Endothelial cell of umbilical vein (primary cell): ENCODE measurements around the gene RALGAPA1. TPM values are rescaled to one million over a fixed set of nuclear protein-coding genes. Genes with fewer than 3 reads are reported as not detected.

Source experiments
- BruUV-seq: library from RNA; stranded (reverse); fragments of 400-500 nt; replicated peaks from 2 replicates; lab custom pipeline; 2021; lab: Mats Ljungman, UMichigan
- CTCF ChIA-PET: fragments of 300-600, 350-600 bp; sonication (Branson Sonifier 250); formaldehyde crosslinking; loops from one replicate; lab custom pipeline; 2021; ENCODE audit warnings: antibody characterized with exemption, inconsistent platforms; lab: Charles Lee
- POLR2A ChIA-PET: fragments of 300-600, 350-600 bp; sonication (Branson Sonifier 250); formaldehyde crosslinking; loops from one replicate; lab custom pipeline; 2021; ENCODE audit warnings: antibody characterized with exemption, inconsistent platforms; lab: Charles Lee
- DNase-seq: peaks from one replicate; pipeline ENCODE4 v3.0.0-alpha.2; 2011; ENCODE audit warnings: low read depth, low spot score
- FAIRE-seq: peaks from 2 replicates; lab custom pipeline; 2011; peaks lifted over from hg19 to GRCh38; lab: Jason Lieb, UNC
- H2AFZ ChIP-seq: 2 replicates; pipeline ENCODE4 v1.6.0; 2012; ENCODE audit warnings: low read depth, low read length, control low read depth, inconsistent platforms
- H3K27ac ChIP-seq: 2 replicates; pipeline ENCODE4 v1.5.1; 2011; ENCODE audit warnings: low read depth, mild to moderate bottlenecking, control low read depth, low read length, moderate library complexity; ENCODE audit not compliant: insufficient read depth
- H3K27me3 ChIP-seq, 2 experiments: 2 replicates each; pipeline versions ENCODE4 v1.6.0 to v1.6.1; 2011; ENCODE audit warnings: low read length in 2 of 2, mixed read lengths in 1 of 2; ENCODE audit not compliant: control insufficient read depth in 2 of 2, insufficient read depth in 2 of 2
- H3K36me3 ChIP-seq, 2 experiments: 2 replicates in 1 of 2; 3 replicates in 1 of 2; pipeline ENCODE4 v1.5.1; 2011; ENCODE audit warnings: low read length in 2 of 2, mild to moderate bottlenecking in 1 of 2, moderate library complexity in 1 of 2; ENCODE audit not compliant: control insufficient read depth in 2 of 2, insufficient read depth in 2 of 2; ENCODE audit errors: extremely low read depth in 1 of 2
- H3K4me1 ChIP-seq: 3 replicates; pipeline ENCODE4 v1.5.1; 2011; ENCODE audit warnings: mild to moderate bottlenecking, low read length; ENCODE audit not compliant: control insufficient read depth, insufficient read depth; ENCODE audit errors: extremely low read depth
- H3K4me2 ChIP-seq: 2 replicates; pipeline ENCODE4 v1.6.1; 2011; ENCODE audit warnings: low read length, control low read depth, mixed read lengths; ENCODE audit not compliant: insufficient read depth
- H3K4me3 ChIP-seq, 3 experiments: fragments of 200-600 bp in 1 of 3; sonication (generic), shearing (Covaris generic) in 1 of 3; replicated peaks in 1 of 3; 2 replicates each; pipeline ENCODE4 v1.5.1; 2011 to 2016; ENCODE audit warnings: control low read depth in 3 of 3, low read length in 3 of 3, mild to moderate bottlenecking in 2 of 3, inconsistent platforms in 1 of 3, low read depth in 1 of 3, moderate library complexity in 1 of 3; ENCODE audit not compliant: insufficient read depth in 1 of 3
- H3K79me2 ChIP-seq: 2 replicates; pipeline ENCODE4 v1.6.0; 2012; ENCODE audit warnings: low read length, inconsistent platforms; ENCODE audit not compliant: control insufficient read depth, insufficient read depth
- H3K9ac ChIP-seq: replicated peaks from 2 replicates; pipeline ENCODE3; 2011; ENCODE audit warnings: low read length, control low read depth; ENCODE audit not compliant: insufficient read depth; ENCODE audit errors: extremely low read depth
- H3K9me1 ChIP-seq: replicated peaks from 3 replicates; pipeline ENCODE4 v1.6.0; 2011; ENCODE audit warnings: mild to moderate bottlenecking, low read length; ENCODE audit not compliant: control insufficient read depth, insufficient read depth; ENCODE audit errors: extremely low read depth
- H3K9me3 ChIP-seq: replicated peaks from 2 replicates; pipeline ENCODE4 v1.5.1; 2012; ENCODE audit warnings: low read length, inconsistent platforms; ENCODE audit not compliant: control insufficient read depth, insufficient read depth
- H4K20me1 ChIP-seq: replicated peaks from 2 replicates; pipeline ENCODE3; 2011; ENCODE audit warnings: mild to moderate bottlenecking, low read length; ENCODE audit not compliant: control insufficient read depth, insufficient read depth; ENCODE audit errors: extremely low read depth
- EZH2 ChIP-seq: IDR thresholded peaks from 2 replicates; pipeline ENCODE4 v1.6.1; 2012; ENCODE audit warnings: borderline replicate concordance, low read depth, mild to moderate bottlenecking, moderate library complexity, low read length, inconsistent platforms; ENCODE audit not compliant: severe bottlenecking
- FOS ChIP-seq: IDR thresholded peaks from 2 replicates; pipeline ENCODE4 v1.6.1; 2011; ENCODE audit warnings: mild to moderate bottlenecking, low read length, moderate library complexity, borderline replicate concordance; ENCODE audit not compliant: insufficient read depth
- GATA2 ChIP-seq: IDR thresholded peaks from 2 replicates; pipeline ENCODE4 v1.7.0; 2011; ENCODE audit warnings: low read depth, mild to moderate bottlenecking, moderate library complexity, mixed read lengths, low read length; ENCODE audit not compliant: insufficient read length, insufficient read depth
- JUN ChIP-seq: IDR thresholded peaks from 2 replicates; pipeline ENCODE4 v1.6.1; 2011; ENCODE audit warnings: borderline replicate concordance, low read depth; ENCODE audit not compliant: insufficient read length, insufficient read depth
- MAX ChIP-seq: IDR thresholded peaks from 2 replicates; pipeline ENCODE4 v1.6.1; 2011; ENCODE audit not compliant: insufficient read depth, insufficient read length
- MYC ChIP-seq: IDR thresholded peaks from one replicate; pipeline ENCODE4 v1.6.1; 2011; ENCODE audit warnings: mild to moderate bottlenecking, low read depth, low read length
- POLR2A ChIP-seq: IDR thresholded peaks from 2 replicates; pipeline ENCODE4 v1.6.1; 2012; ENCODE audit warnings: low read depth, mild to moderate bottlenecking, control low read depth, low read length
- POLR2AphosphoS5 ChIP-seq: IDR thresholded peaks from 2 replicates; pipeline ENCODE4 v1.6.1; 2012; ENCODE audit warnings: low read depth, mild to moderate bottlenecking, control low read depth, low read length, moderate library complexity; ENCODE audit not compliant: insufficient read depth
- dilution Hi-C: fragments of 300-500 bp; cut with MboI; formaldehyde crosslinking; loops from one replicate; pipeline ENCODE4 v1.15.0; 2019; ENCODE audit warnings: low sequenced_read_pairs; ENCODE audit not compliant: extremely low pct_ligation_motif_present
- intact Hi-C: fragments of 100-400 bp; cut with micrococcal nuclease; formaldehyde crosslinking; loops from one replicate; pipeline ENCODE4 v1.10.0; 2022
- polyA plus RNA-seq, 4 experiments: library from polyadenylated mRNA; depleted of rRNA in 3 of 4; stranded (reverse) in 3 of 4; unstranded in 1 of 4; fragments of >200 nt; gene quantifications; 2 replicates each; pipeline versions ENCODE4 v1.2.1 to v1.2.3, GENCODE V29; 2011 to 2012; ENCODE audit warnings: missing spikeins in 1 of 4
- total RNA-seq: library from RNA; stranded (reverse); gene quantifications from 2 replicates; pipeline ENCODE4 v1.2.3, GENCODE V29; 2021
- TF ChIP-seq, protein P1 (sequence below), 2 donors: IDR thresholded peaks; 1 replicate in 1 of 2; 2 replicates in 1 of 2; pipeline ENCODE4 v1.5.1; 2011; ENCODE audit warnings: low read length in 2 of 2, mild to moderate bottlenecking in 2 of 2, moderate library complexity in 2 of 2, control low read depth in 1 of 2, inconsistent platforms in 1 of 2, low read depth in 1 of 2; ENCODE audit not compliant: insufficient read depth in 1 of 2; ENCODE audit errors: extremely low read depth in 1 of 2

RALGAPA1 gene
- total and polyA plus RNA-seq, 2 donors (not counting 3 experiments of a cell fraction or from before 2014, with no cell fraction given) = 6.1 to 30.9 TPM

GRCh38 chr14:35829449-35829848, 20.4 kb upstream of the RALGAPA1 start:
- TF ChIP-seq POLR2AphosphoS5 = no peak
- TF ChIP-seq POLR2A = no peak
- no peak for TF ChIP-seq JUN
- TF ChIP-seq FOS = no peak
- no peak for TF ChIP-seq GATA2
- no peak for TF ChIP-seq MYC
- TF ChIP-seq EZH2 = no peak
- no peak for TF ChIP-seq MAX
- TF ChIP-seq, protein P1, sequence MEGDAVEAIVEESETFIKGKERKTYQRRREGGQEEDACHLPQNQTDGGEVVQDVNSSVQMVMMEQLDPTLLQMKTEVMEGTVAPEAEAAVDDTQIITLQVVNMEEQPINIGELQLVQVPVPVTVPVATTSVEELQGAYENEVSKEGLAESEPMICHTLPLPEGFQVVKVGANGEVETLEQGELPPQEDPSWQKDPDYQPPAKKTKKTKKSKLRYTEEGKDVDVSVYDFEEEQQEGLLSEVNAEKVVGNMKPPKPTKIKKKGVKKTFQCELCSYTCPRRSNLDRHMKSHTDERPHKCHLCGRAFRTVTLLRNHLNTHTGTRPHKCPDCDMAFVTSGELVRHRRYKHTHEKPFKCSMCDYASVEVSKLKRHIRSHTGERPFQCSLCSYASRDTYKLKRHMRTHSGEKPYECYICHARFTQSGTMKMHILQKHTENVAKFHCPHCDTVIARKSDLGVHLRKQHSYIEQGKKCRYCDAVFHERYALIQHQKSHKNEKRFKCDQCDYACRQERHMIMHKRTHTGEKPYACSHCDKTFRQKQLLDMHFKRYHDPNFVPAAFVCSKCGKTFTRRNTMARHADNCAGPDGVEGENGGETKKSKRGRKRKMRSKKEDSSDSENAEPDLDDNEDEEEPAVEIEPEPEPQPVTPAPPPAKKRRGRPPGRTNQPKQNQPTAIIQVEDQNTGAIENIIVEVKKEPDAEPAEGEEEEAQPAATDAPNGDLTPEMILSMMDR (IDR thresholded peaks at IDR 0.05; ENCODE audit: extremely low read depth in 1 of 2, insufficient read depth in 1 of 2, low read depth in 1 of 2, low read length in 2 of 2) = no peak
- H3K9ac ChIP-seq = no peak overlapping the region
- no peak for FAIRE-seq
- no peak overlapping the region for H3K4me2 ChIP-seq
- ChIA-PET CTCF (no interaction called here), POLR2A (no interaction called here)
- H3K4me3 ChIP-seq = no peak overlapping the region
- H3K79me2 ChIP-seq = peaks cover 5% of the 10 kb centered on the region
- intact Hi-C loops = loop anchor here (5.0 kb wide), 3 partner anchors 48 to 1292 kb away; partner anchors contain the start of genes EAPP and INSM2
- no peaks in the 10 kb centered on the region for H3K9me3 ChIP-seq
- H2AFZ ChIP-seq = no peak overlapping the region
- DNase-seq = no peak
- dilution Hi-C loops = no loop called here
- H3K9me1 ChIP-seq = no peaks in the 10 kb centered on the region
- peaks cover 10% of the 10 kb centered on the region for H3K4me1 ChIP-seq
- no peaks in the 10 kb centered on the region for H4K20me1 ChIP-seq
- BruUV-seq = no TSS peak
- no peak overlapping the region for H3K27ac ChIP-seq
- peaks cover 0 to 2% of the 10 kb centered on the region in 2 experiments for H3K36me3 ChIP-seq
- H3K27me3 ChIP-seq = no peaks in the 10 kb centered on the region
